Measurements from ENCODE around the gene TFF3.

Gene TFF3

DNA sequence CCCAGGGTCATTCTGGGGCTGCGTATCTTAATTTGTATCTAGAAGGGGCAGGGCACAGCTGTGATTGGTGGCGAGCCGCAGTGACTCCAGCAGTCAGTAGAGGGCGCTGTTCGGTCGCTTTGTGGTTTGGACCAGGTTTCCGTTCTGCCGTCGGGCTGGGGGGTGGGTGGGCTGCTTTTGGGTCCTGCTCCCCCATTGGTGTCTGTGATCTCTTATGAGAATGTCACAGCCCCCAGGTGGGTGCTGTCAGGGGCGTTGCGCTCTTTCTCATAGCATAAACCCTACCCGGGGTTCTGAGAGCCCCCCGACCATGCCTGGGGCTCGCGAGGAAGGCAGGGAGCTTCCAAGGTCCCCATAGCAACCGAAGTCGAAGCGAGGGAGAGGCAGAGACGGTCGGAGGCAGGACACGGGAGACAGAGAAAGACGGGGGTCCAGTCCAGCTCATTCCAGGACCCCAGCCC is 5.4 kb downstream of the TFF3 start:
- no peaks in the 10 kb centered on the region for H3K27me3 ChIP-seq
- H3K4me1 ChIP-seq (ENCODE audit: control insufficient read depth in 1 of 2, insufficient read depth in 1 of 2, low read depth in 1 of 2, low read length in 1 of 2): peaks cover 62 to 66% of the 10 kb centered on the region in 2 experiments
- H3K36me3 ChIP-seq: no peaks in the 10 kb centered on the region
- TF ChIP-seq CTCF (IDR thresholded peaks at IDR 0.05): peak; percentile 86
- H3K9me3 ChIP-seq: no peaks in the 10 kb centered on the region
- peak overlapping the region; percentile 54 to 64 for H3K4me3 ChIP-seq (ENCODE audit: low read depth in 1 of 2, low read length in 1 of 2)
- H3K27ac ChIP-seq: peak overlapping the region; percentile 55

- H3K4me1 ChIP-seq (ENCODE audit: control insufficient read depth in 1 of 2, insufficient read depth in 1 of 2, low read depth in 1 of 2, low read length in 1 of 2): peaks cover 58 to 61% of the 10 kb centered on the region in 2 experiments
- H3K36me3 ChIP-seq: no peaks in the 10 kb centered on the region
- H3K9me3 ChIP-seq: no peaks in the 10 kb centered on the region
- H3K27ac ChIP-seq: peak overlapping the region; percentile 55
- H3K4me3 ChIP-seq (ENCODE audit: low read depth in 1 of 2, low read length in 1 of 2): peak overlapping the region; percentile 54 to 64
- no peak for TF ChIP-seq CTCF (IDR thresholded peaks at IDR 0.05)
- H3K27me3 ChIP-seq: no peaks in the 10 kb centered on the region
These were observed 6.1 kb downstream of the TFF3 start for GRCh38 chr21:42308914-42309752.

GRCh38 chr21:42308161-42308913 is 6.9 kb downstream of the TFF3 start:
- Histone ChIP-seq H3K36me3 (no peaks in the 10 kb centered on the region), H3K9me3 (no peaks in the 10 kb centered on the region), H3K4me1 (ENCODE audit: control insufficient read depth in 1 of 2, insufficient read depth in 1 of 2, low read depth in 1 of 2, low read length in 1 of 2) (peaks cover 50 to 55% of the 10 kb centered on the region in 2 experiments), H3K27ac (no peak overlapping the region), H3K4me3 (ENCODE audit: low read depth in 1 of 2, low read length in 1 of 2) (no peak overlapping the region), H3K27me3 (no peaks in the 10 kb centered on the region)
- no peak for TF ChIP-seq CTCF (IDR thresholded peaks at IDR 0.05)

GRCh38 chr21:42307106-42307505 is 8.1 kb downstream of the TFF3 start:
- no peaks in the 10 kb centered on the region for H3K36me3 ChIP-seq
- H3K4me1 ChIP-seq (ENCODE audit: control insufficient read depth in 1 of 2, insufficient read depth in 1 of 2, low read depth in 1 of 2, low read length in 1 of 2): peaks cover 44 to 55% of the 10 kb centered on the region in 2 experiments
- H3K9me3 ChIP-seq: no peaks in the 10 kb centered on the region
- no peak for TF ChIP-seq CTCF (IDR thresholded peaks at IDR 0.05)
- H3K27ac ChIP-seq: no peak overlapping the region
- no peaks in the 10 kb centered on the region for H3K27me3 ChIP-seq
- H3K4me3 ChIP-seq (ENCODE audit: low read depth in 1 of 2, low read length in 1 of 2): no peak overlapping the region

- H3K4me1 ChIP-seq (ENCODE audit: control insufficient read depth in 1 of 2, insufficient read depth in 1 of 2, low read depth in 1 of 2, low read length in 1 of 2): peaks cover 44 to 54% of the 10 kb centered on the region in 2 experiments
- no peak for TF ChIP-seq CTCF (IDR thresholded peaks at IDR 0.05)
These were observed 8.7 kb downstream of the TFF3 start for GRCh38 chr21:42306366-42307035.

More at GRCh38 chr21:42306366-42307035, 8.7 kb downstream of the TFF3 start:
- Histone ChIP-seq H3K36me3 (no peaks in the 10 kb centered on the region), H3K9me3 (no peaks in the 10 kb centered on the region), H3K27ac (no peak overlapping the region), H3K4me3 (ENCODE audit: low read depth in 1 of 2, low read length in 1 of 2) (no peak overlapping the region), H3K27me3 (no peaks in the 10 kb centered on the region)
